Skeletal muscle tissue (tissue), 4 donors: ENCODE results near the gene CLUH. TPM values are rescaled to one million over a fixed set of nuclear protein-coding genes. Genes with fewer than 3 reads are reported as not detected.

ENCODE experiments used
- H3K27ac ChIP-seq: one replicate; pipeline ENCODE4 v1.7.0; 2013; ENCODE audit warnings: mild to moderate bottlenecking, low read depth, low read length, inconsistent platforms
- H3K27me3 ChIP-seq, 3 donors: one replicate each; pipeline ENCODE4 v1.7.0; 2013; ENCODE audit warnings: low read length in 3 of 3; ENCODE audit not compliant: control insufficient read depth in 3 of 3, insufficient read depth in 3 of 3
- H3K36me3 ChIP-seq, 3 donors: one replicate each; pipeline ENCODE4 v1.7.0; 2013; ENCODE audit warnings: low read length in 3 of 3; ENCODE audit not compliant: control insufficient read depth in 3 of 3, insufficient read depth in 3 of 3
- H3K4me1 ChIP-seq, 3 donors: one replicate each; pipeline ENCODE4 v1.7.0; 2013; ENCODE audit warnings: low read length in 3 of 3, mild to moderate bottlenecking in 3 of 3; ENCODE audit not compliant: control insufficient read depth in 3 of 3, insufficient read depth in 3 of 3
- H3K4me3 ChIP-seq, 3 donors: one replicate each; pipeline ENCODE4 v1.7.0; 2013; ENCODE audit warnings: low read length in 3 of 3
- H3K9ac ChIP-seq, 3 donors: one replicate each; pipeline ENCODE4 v1.7.0; 2013; ENCODE audit warnings: low read length in 3 of 3, mild to moderate bottlenecking in 3 of 3, moderate library complexity in 2 of 3, low read depth in 1 of 3
- H3K9me3 ChIP-seq, 3 donors: one replicate each; pipeline ENCODE4 v1.7.0; 2013; ENCODE audit warnings: low read length in 3 of 3; ENCODE audit not compliant: control insufficient read depth in 3 of 3
- total RNA-seq: library from RNA; depleted of rRNA; stranded (reverse); fragments of >200 nt; gene quantifications from one replicate; pipeline ENCODE4 v1.2.3, GENCODE V29; 2014
- donor health status: Osteomylitis.

Gene CLUH
- total RNA-seq, 1 donor from 2014 or later = 33.9 TPM

GRCh38 chr17:2695243-2695960 is 16.2 kb downstream of the CLUH start:
- Histone ChIP-seq H3K36me3 (peaks cover 60 to 71% (median 61%) of the 10 kb centered on the region in 3 donors), H3K4me1 (peaks cover 0 to 3% (median 0%) of the 10 kb centered on the region in 3 donors), H3K4me3 (no peak overlapping the region), H3K9ac (no peak overlapping the region), H3K9me3 (no peaks in the 10 kb centered on the region), H3K27me3 (no peaks in the 10 kb centered on the region), H3K27ac (no peak overlapping the region)

DNA sequence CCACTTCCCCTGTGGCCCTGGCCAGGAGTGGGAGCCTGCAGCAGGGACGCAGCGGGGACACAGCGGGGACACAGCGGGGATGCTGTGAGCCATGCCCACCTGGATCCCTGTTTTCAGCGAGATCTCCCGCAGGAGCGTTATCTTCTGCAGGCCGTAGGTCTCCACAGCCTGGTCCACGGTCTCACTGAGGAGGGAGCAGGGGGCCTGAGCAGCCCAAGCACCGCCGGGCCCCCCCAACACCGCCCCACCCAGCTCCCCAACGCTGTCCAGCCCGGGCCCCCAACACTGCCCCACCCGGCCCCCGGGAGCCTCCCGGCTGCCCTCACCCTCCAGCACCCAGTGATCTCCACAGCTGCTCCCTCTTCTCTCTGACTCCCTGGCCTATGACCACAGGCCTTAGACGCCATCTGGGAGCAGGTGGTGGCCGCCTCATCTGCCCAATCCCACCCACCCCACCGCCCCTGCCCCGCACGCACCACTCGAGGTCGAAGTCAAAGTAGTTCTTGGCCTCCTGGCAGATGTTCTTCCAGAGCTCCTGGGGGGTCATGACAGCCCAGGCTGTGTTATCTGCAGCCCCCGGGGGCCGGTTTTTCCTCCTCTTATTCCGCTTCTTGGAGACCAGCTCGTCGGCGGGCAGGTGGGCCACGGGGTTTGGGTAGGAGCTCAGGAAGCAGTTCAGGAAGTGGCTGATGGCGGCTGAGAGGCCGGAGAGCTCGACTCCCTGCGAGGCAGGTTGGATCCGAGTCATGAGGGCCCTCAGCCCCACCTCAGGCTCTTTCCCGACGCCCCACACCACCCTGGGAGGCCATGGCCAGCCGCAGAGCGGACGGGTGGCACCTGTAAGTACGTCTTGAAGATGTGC is 17.0 kb downstream of the CLUH start:
- Histone ChIP-seq H3K27me3 (no peaks in the 10 kb centered on the region), H3K9ac (no peak overlapping the region), H3K4me3 (no peak overlapping the region), H3K4me1 (peaks cover 0 to 3% (median under 1%) of the 10 kb centered on the region in 3 donors), H3K36me3 (peaks cover 54 to 69% (median 56%) of the 10 kb centered on the region in 3 donors), H3K9me3 (no peaks in the 10 kb centered on the region), H3K27ac (no peak overlapping the region)

GRCh38 chr17:2693561-2694380 is 17.8 kb downstream of the CLUH start:
- no peak overlapping the region for H3K27ac ChIP-seq
- H3K36me3 ChIP-seq = peaks cover 47 to 72% (median 56%) of the 10 kb centered on the region in 3 donors
- no peak overlapping the region for H3K9ac ChIP-seq
- H3K4me1 ChIP-seq = peaks cover 6 to 8% (median 8%) of the 10 kb centered on the region in 3 donors
- no peaks in the 10 kb centered on the region for H3K27me3 ChIP-seq
- H3K9me3 ChIP-seq = no peaks in the 10 kb centered on the region
- H3K4me3 ChIP-seq = no peak overlapping the region

GRCh38 chr17:2692781-2693135 is 18.8 kb downstream of the CLUH start:
- no peaks in the 10 kb centered on the region for H3K9me3 ChIP-seq
- H3K9ac ChIP-seq = no peak overlapping the region
- H3K36me3 ChIP-seq = peaks cover 41 to 64% (median 49%) of the 10 kb centered on the region in 3 donors
- H3K27ac ChIP-seq = no peak overlapping the region
- H3K4me3 ChIP-seq = no peak overlapping the region
- peaks cover 15 to 18% (median 15%) of the 10 kb centered on the region in 3 donors for H3K4me1 ChIP-seq
- no peaks in the 10 kb centered on the region for H3K27me3 ChIP-seq

- Histone ChIP-seq H3K36me3 (peaks cover 35 to 58% (median 43%) of the 10 kb centered on the region in 3 donors), H3K27ac (no peak overlapping the region), H3K27me3 (no peaks in the 10 kb centered on the region), H3K9me3 (no peaks in the 10 kb centered on the region), H3K9ac (no peak overlapping the region), H3K4me1 (peaks cover 17 to 23% (median 21%) of the 10 kb centered on the region in 3 donors), H3K4me3 (no peak overlapping the region)
These were observed 19.4 kb downstream of the CLUH start for GRCh38 chr17:2691965-2692780.

- no peak overlapping the region for H3K27ac ChIP-seq
- H3K9ac ChIP-seq = no peak overlapping the region
- peaks cover 26 to 32% (median 30%) of the 10 kb centered on the region in 3 donors for H3K4me1 ChIP-seq
- H3K4me3 ChIP-seq = no peak overlapping the region
- peaks cover 29 to 50% (median 35%) of the 10 kb centered on the region in 3 donors for H3K36me3 ChIP-seq
- H3K9me3 ChIP-seq = no peaks in the 10 kb centered on the region
- no peaks in the 10 kb centered on the region for H3K27me3 ChIP-seq
These were observed 20.3 kb downstream of the CLUH start for GRCh38 chr17:2691069-2691871.

DNA sequence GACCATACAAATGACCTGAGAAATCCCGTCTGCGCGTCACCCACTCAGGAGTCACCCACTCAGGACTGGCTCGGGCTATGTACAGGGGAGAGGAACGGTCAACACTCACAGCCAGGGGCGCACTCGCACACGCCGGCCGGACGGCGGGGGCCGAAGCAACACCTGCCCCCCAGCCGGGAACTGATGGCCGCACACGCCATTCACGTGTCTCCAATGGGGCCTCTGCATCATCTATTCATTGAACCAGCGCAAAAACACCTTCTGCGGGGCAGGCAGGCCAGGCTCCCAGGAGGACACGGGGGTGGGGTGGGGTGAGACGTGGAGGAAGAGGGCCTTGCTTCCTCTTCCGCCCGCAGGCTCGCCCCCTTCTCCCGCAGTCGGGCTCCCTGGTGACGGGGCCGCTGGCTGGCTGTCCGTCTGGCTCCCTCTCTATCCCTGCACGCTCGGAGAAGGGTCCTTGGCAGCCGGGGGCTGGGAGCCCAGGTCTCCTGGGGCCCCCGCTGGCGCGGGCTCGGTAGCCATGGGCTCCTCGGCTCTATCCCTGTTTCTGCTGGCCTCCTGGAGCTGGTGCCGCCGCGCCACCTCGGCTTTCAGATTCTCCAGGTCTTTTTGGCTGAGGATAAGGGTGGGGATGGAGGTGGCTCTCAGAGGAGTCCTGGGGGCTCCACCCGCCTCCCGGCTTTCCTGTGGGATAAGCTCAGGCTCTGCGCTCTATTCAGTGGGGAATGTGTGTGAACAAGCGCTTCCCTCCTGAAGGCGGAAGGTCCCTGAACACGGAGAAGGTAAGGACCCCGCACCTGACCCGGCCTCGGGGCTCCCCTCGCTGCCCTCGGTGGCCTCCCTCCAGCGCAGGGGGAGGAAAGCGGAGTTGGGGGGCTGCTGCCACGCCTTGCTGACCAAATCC is 21.1 kb downstream of the CLUH start:
- Histone ChIP-seq H3K4me1 (peaks cover 34 to 37% (median 36%) of the 10 kb centered on the region in 3 donors), H3K36me3 (peaks cover 20 to 45% (median 27%) of the 10 kb centered on the region in 3 donors), H3K4me3 (no peak overlapping the region), H3K27me3 (no peaks in the 10 kb centered on the region), H3K9me3 (no peaks in the 10 kb centered on the region), H3K9ac (no peak overlapping the region), H3K27ac (no peak overlapping the region)
